ENCODE data around the gene DNAL4.

DNAL4 gene

GRCh38 chr22:38792833-38793232 lies 1.1 kb downstream of the DNAL4 start:
- Histone ChIP-seq H3K27ac (no peak overlapping the region), H3K9ac (no peak overlapping the region), H2AFZ (ENCODE audit: low read depth) (no peak overlapping the region), H3K79me2 (ENCODE audit: insufficient read depth, low read depth) (no peaks in the 10 kb centered on the region), H3K4me3 (IDR thresholded peaks at IDR 0.05; ENCODE audit: insufficient read depth, low read depth, low read length) (no peak overlapping the region), H4K20me1 (ENCODE audit: insufficient read depth) (no peaks in the 10 kb centered on the region), H3K27me3 (ENCODE audit: insufficient read depth, low read depth) (peaks cover 25% of the 10 kb centered on the region), H3K4me1 (ENCODE audit: low read depth, poor library complexity, severe bottlenecking) (peaks cover 6% of the 10 kb centered on the region), H3K36me3 (ENCODE audit: insufficient read depth) (no peaks in the 10 kb centered on the region), H3K4me2 (peak overlapping the region; percentile 77; the same call in 1 of the 2 replicates)
- no peak for TF ChIP-seq CTCF (conservative IDR thresholded peaks at IDR 0.05; ENCODE audit: low read depth, low read length)

GRCh38 chr22:38789606-38790005 lies 4.3 kb downstream of the DNAL4 start:
- H3K9ac ChIP-seq = no peak overlapping the region
- H4K20me1 ChIP-seq (ENCODE audit: insufficient read depth) = no peaks in the 10 kb centered on the region
- no peak overlapping the region for H3K27ac ChIP-seq
- no peak overlapping the region for H2AFZ ChIP-seq (ENCODE audit: low read depth)
- no peaks in the 10 kb centered on the region for H3K27me3 ChIP-seq (ENCODE audit: insufficient read depth, low read depth)
- TF ChIP-seq CTCF (conservative IDR thresholded peaks at IDR 0.05; ENCODE audit: low read depth, low read length) = no peak
- no peaks in the 10 kb centered on the region for H3K36me3 ChIP-seq (ENCODE audit: insufficient read depth)
- no peaks in the 10 kb centered on the region for H3K79me2 ChIP-seq (ENCODE audit: insufficient read depth, low read depth)
- H3K4me3 ChIP-seq (IDR thresholded peaks at IDR 0.05; ENCODE audit: insufficient read depth, low read depth, low read length) = no peak overlapping the region
- H3K4me2 ChIP-seq = no peak overlapping the region
- H3K4me1 ChIP-seq (ENCODE audit: low read depth, poor library complexity, severe bottlenecking) = peaks cover 5% of the 10 kb centered on the region

GRCh38 chr22:38788846-38789245 lies 5.1 kb downstream of the DNAL4 start:
- Histone ChIP-seq H3K79me2 (ENCODE audit: insufficient read depth, low read depth) (no peaks in the 10 kb centered on the region), H3K27ac (no peak overlapping the region), H3K27me3 (ENCODE audit: insufficient read depth, low read depth) (no peaks in the 10 kb centered on the region), H3K36me3 (ENCODE audit: insufficient read depth) (no peaks in the 10 kb centered on the region), H4K20me1 (ENCODE audit: insufficient read depth) (no peaks in the 10 kb centered on the region), H3K4me2 (no peak overlapping the region), H3K9ac (no peak overlapping the region), H3K4me1 (ENCODE audit: low read depth, poor library complexity, severe bottlenecking) (no peaks in the 10 kb centered on the region), H3K4me3 (IDR thresholded peaks at IDR 0.05; ENCODE audit: insufficient read depth, low read depth, low read length) (no peak overlapping the region), H2AFZ (ENCODE audit: low read depth) (no peak overlapping the region)
- no peak for TF ChIP-seq CTCF (conservative IDR thresholded peaks at IDR 0.05; ENCODE audit: low read depth, low read length)

- H3K27ac ChIP-seq = no peak overlapping the region
- H3K36me3 ChIP-seq (ENCODE audit: insufficient read depth) = no peaks in the 10 kb centered on the region
- no peak overlapping the region for H2AFZ ChIP-seq (ENCODE audit: low read depth)
- no peak overlapping the region for H3K4me2 ChIP-seq
- no peak for TF ChIP-seq CTCF (conservative IDR thresholded peaks at IDR 0.05; ENCODE audit: low read depth, low read length)
- H4K20me1 ChIP-seq (ENCODE audit: insufficient read depth) = no peaks in the 10 kb centered on the region
- H3K4me1 ChIP-seq (ENCODE audit: low read depth, poor library complexity, severe bottlenecking) = no peaks in the 10 kb centered on the region
- H3K9ac ChIP-seq = no peak overlapping the region
- H3K27me3 ChIP-seq (ENCODE audit: insufficient read depth, low read depth) = no peaks in the 10 kb centered on the region
- H3K79me2 ChIP-seq (ENCODE audit: insufficient read depth, low read depth) = no peaks in the 10 kb centered on the region
- H3K4me3 ChIP-seq (IDR thresholded peaks at IDR 0.05; ENCODE audit: insufficient read depth, low read depth, low read length) = no peak overlapping the region
Measured at GRCh38 chr22:38788021-38788816, 5.7 kb downstream of the DNAL4 start.
